Neural cell (in vitro differentiated cells): ENCODE measurements around the gene SSUH2. TPM values are rescaled to one million over a fixed set of nuclear protein-coding genes. Genes with fewer than 3 reads are reported as not detected.

ENCODE experiments used
- H2AFZ ChIP-seq: fragments of 200-600, 300-800 bp; sonication (generic), shearing (Covaris generic); 2 replicates; pipeline ENCODE4 v1.6.0; 2014; ENCODE audit warnings: low read depth, mild to moderate bottlenecking, antibody characterized with exemption, low read length, moderate library complexity
- H3F3A ChIP-seq: fragments of 200-600 bp; shearing (Covaris generic); 2 replicates; pipeline ENCODE4 v1.6.1; 2016; ENCODE audit warnings: mild to moderate bottlenecking, moderate library complexity, mixed read lengths, antibody characterized with exemption, low read length; ENCODE audit not compliant: insufficient read depth, poor library complexity, severe bottlenecking
- H3K27ac ChIP-seq: fragments of 200-600, 300-800 bp; sonication (generic), shearing (Covaris generic); 2 replicates; pipeline ENCODE4 v1.5.1; 2014; ENCODE audit warnings: mild to moderate bottlenecking, low read length, moderate library complexity
- H3K27me3 ChIP-seq: fragments of 300-800, 200-600 bp; sonication (generic), shearing (Covaris generic); 2 replicates; pipeline ENCODE4 v1.6.0; 2014; ENCODE audit warnings: mild to moderate bottlenecking, low read depth, low read length, moderate library complexity; ENCODE audit not compliant: insufficient read depth
- H3K36me3 ChIP-seq: fragments of 300-800, 200-600 bp; sonication (generic), shearing (Covaris generic); 2 replicates; pipeline ENCODE4 v1.5.1; 2014; ENCODE audit warnings: mild to moderate bottlenecking, antibody characterized with exemption, low read length, moderate library complexity; ENCODE audit not compliant: insufficient read depth
- H3K4me2 ChIP-seq: fragments of 300-800, 200-600 bp; sonication (generic), shearing (Covaris generic); 2 replicates; pipeline ENCODE4 v1.6.0; 2014; ENCODE audit warnings: mild to moderate bottlenecking, low read length
- H3K4me3 ChIP-seq: fragments of 300-800, 200-600 bp; sonication (generic), shearing (Covaris generic); 2 replicates; pipeline ENCODE4 v1.5.1; 2014; ENCODE audit warnings: mild to moderate bottlenecking, low read length, moderate library complexity
- H3K79me2 ChIP-seq: fragments of 200-600 bp; shearing (Covaris generic); replicated peaks from 2 replicates; pipeline ENCODE4 v1.6.0; 2014; ENCODE audit warnings: mild to moderate bottlenecking, low read length, moderate library complexity; ENCODE audit not compliant: insufficient read depth
- H3K9ac ChIP-seq: fragments of 300-800, 200-600 bp; sonication (generic), shearing (Covaris generic); 2 replicates; pipeline ENCODE4 v1.6.1; 2016; ENCODE audit warnings: mild to moderate bottlenecking, low read length, mixed read lengths
- H3K9me2 ChIP-seq: fragments of 200-600 bp; shearing (Covaris generic); 2 replicates; pipeline ENCODE4 v1.6.1; 2016; ENCODE audit warnings: mild to moderate bottlenecking, low read length, mixed read lengths; ENCODE audit not compliant: insufficient read depth
- H3K9me3 ChIP-seq: fragments of 200-600, 300-800 bp; sonication (generic), shearing (Covaris generic); 2 replicates; pipeline ENCODE4 v1.6.1; 2016; ENCODE audit warnings: mild to moderate bottlenecking, mixed run types, low read length, moderate library complexity, mixed read lengths
- H4K20me1 ChIP-seq: fragments of 200-600 bp; shearing (Covaris generic); 2 replicates; pipeline ENCODE4 v1.6.1; 2016; ENCODE audit warnings: mild to moderate bottlenecking, mixed run types; ENCODE audit not compliant: insufficient read depth
- EP300 ChIP-seq: fragments of 450-650 bp; conservative IDR thresholded peaks from 2 replicates; pipeline ENCODE4 v1.6.1; 2014; ENCODE audit warnings: antibody characterized with exemption, mild to moderate bottlenecking, moderate library complexity; ENCODE audit not compliant: poor library complexity, severe bottlenecking
- EZH2 ChIP-seq: fragments of 200-600, 300-800 bp; shearing (Covaris generic), sonication (generic); IDR thresholded peaks from 2 replicates; pipeline ENCODE4 v1.6.1; 2014; ENCODE audit warnings: antibody characterized with exemption, low read length, borderline replicate concordance, mild to moderate bottlenecking; ENCODE audit not compliant: insufficient read depth, poor library complexity, severe bottlenecking
- MXI1 ChIP-seq: fragments of 450-650 bp; conservative IDR thresholded peaks from 2 replicates; pipeline ENCODE4 v1.6.1; 2014; ENCODE audit warnings: antibody characterized with exemption, mild to moderate bottlenecking; ENCODE audit not compliant: poor library complexity, severe bottlenecking
- POLR2AphosphoS5 ChIP-seq: IDR thresholded peaks from 2 replicates; pipeline ENCODE4 v1.6.1; 2012
- RAD21 ChIP-seq: fragments of 450-650 bp; conservative IDR thresholded peaks from 2 replicates; pipeline ENCODE4 v1.6.1; 2014; ENCODE audit warnings: antibody characterized with exemption, mild to moderate bottlenecking, moderate library complexity
- SMC3 ChIP-seq: fragments of 450-650 bp; conservative IDR thresholded peaks from 2 replicates; pipeline ENCODE4 v1.6.1; 2014; ENCODE audit warnings: antibody characterized with exemption, mild to moderate bottlenecking, moderate library complexity; ENCODE audit not compliant: poor library complexity
- TAF1 ChIP-seq: IDR thresholded peaks from 2 replicates; pipeline ENCODE4 v1.6.1; 2012; ENCODE audit warnings: low read depth
- polyA plus RNA-seq: library from polyadenylated mRNA; depleted of rRNA; stranded (reverse); fragments of >200 nt; gene quantifications from 2 replicates; pipeline ENCODE4 v1.2.3, GENCODE V29; 2014
- TF ChIP-seq, protein P1 (sequence below): fragments of 450-650 bp; IDR thresholded peaks from 2 replicates; pipeline ENCODE4 v1.5.1; 2014; ENCODE audit warnings: antibody characterized with exemption, mild to moderate bottlenecking, moderate library complexity; ENCODE audit not compliant: poor library complexity, severe bottlenecking
- TF ChIP-seq, protein P2 (sequence below): IDR thresholded peaks from 2 replicates; pipeline ENCODE4 v1.6.1; 2012; ENCODE audit warnings: borderline replicate concordance

The SSUH2 gene
- polyA plus RNA-seq, 1 donor from 2014 or later = 0.88 TPM

DNA sequence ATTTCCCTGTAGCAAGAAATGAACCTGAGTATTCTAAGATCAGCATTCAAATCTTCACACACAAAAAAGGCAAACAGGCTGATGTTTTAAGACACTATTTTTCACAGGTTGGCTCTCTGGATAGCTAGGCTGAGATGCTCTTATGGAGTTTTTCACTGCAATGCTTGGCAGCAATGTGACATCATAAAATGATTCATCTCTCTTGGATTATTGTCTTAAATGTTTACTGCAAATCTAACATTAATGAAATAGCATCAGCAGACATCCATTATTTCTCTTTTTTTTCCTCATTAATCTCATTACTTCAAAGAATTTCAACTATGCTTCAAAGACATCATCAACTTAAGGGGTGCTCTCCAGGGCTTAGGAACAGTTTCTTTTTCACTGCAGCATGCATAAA is 23.6 kb upstream of the SSUH2 start:
- H3K4me3 ChIP-seq = no peak overlapping the region
- no peak overlapping the region for H2AFZ ChIP-seq
- H3K79me2 ChIP-seq = no peaks in the 10 kb centered on the region
- TF ChIP-seq TAF1 (no peak), EZH2 (no peak), POLR2AphosphoS5 (no peak), RAD21 (no peak), MXI1 (no peak), EP300 (no peak), SMC3 (no peak)
- TF ChIP-seq, protein P1, sequence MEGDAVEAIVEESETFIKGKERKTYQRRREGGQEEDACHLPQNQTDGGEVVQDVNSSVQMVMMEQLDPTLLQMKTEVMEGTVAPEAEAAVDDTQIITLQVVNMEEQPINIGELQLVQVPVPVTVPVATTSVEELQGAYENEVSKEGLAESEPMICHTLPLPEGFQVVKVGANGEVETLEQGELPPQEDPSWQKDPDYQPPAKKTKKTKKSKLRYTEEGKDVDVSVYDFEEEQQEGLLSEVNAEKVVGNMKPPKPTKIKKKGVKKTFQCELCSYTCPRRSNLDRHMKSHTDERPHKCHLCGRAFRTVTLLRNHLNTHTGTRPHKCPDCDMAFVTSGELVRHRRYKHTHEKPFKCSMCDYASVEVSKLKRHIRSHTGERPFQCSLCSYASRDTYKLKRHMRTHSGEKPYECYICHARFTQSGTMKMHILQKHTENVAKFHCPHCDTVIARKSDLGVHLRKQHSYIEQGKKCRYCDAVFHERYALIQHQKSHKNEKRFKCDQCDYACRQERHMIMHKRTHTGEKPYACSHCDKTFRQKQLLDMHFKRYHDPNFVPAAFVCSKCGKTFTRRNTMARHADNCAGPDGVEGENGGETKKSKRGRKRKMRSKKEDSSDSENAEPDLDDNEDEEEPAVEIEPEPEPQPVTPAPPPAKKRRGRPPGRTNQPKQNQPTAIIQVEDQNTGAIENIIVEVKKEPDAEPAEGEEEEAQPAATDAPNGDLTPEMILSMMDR = no peak
- TF ChIP-seq, protein P2, sequence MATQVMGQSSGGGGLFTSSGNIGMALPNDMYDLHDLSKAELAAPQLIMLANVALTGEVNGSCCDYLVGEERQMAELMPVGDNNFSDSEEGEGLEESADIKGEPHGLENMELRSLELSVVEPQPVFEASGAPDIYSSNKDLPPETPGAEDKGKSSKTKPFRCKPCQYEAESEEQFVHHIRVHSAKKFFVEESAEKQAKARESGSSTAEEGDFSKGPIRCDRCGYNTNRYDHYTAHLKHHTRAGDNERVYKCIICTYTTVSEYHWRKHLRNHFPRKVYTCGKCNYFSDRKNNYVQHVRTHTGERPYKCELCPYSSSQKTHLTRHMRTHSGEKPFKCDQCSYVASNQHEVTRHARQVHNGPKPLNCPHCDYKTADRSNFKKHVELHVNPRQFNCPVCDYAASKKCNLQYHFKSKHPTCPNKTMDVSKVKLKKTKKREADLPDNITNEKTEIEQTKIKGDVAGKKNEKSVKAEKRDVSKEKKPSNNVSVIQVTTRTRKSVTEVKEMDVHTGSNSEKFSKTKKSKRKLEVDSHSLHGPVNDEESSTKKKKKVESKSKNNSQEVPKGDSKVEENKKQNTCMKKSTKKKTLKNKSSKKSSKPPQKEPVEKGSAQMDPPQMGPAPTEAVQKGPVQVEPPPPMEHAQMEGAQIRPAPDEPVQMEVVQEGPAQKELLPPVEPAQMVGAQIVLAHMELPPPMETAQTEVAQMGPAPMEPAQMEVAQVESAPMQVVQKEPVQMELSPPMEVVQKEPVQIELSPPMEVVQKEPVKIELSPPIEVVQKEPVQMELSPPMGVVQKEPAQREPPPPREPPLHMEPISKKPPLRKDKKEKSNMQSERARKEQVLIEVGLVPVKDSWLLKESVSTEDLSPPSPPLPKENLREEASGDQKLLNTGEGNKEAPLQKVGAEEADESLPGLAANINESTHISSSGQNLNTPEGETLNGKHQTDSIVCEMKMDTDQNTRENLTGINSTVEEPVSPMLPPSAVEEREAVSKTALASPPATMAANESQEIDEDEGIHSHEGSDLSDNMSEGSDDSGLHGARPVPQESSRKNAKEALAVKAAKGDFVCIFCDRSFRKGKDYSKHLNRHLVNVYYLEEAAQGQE = no peak
- H3K9me3 ChIP-seq = peaks cover 3% of the 10 kb centered on the region
- H3F3A ChIP-seq = no peaks in the 10 kb centered on the region
- no peak overlapping the region for H3K9ac ChIP-seq
- H3K27ac ChIP-seq = no peak overlapping the region
- no peaks in the 10 kb centered on the region for H4K20me1 ChIP-seq
- no peaks in the 10 kb centered on the region for H3K36me3 ChIP-seq
- no peaks in the 10 kb centered on the region for H3K27me3 ChIP-seq
- no peak overlapping the region for H3K4me2 ChIP-seq
- H3K9me2 ChIP-seq = no peaks in the 10 kb centered on the region

DNA sequence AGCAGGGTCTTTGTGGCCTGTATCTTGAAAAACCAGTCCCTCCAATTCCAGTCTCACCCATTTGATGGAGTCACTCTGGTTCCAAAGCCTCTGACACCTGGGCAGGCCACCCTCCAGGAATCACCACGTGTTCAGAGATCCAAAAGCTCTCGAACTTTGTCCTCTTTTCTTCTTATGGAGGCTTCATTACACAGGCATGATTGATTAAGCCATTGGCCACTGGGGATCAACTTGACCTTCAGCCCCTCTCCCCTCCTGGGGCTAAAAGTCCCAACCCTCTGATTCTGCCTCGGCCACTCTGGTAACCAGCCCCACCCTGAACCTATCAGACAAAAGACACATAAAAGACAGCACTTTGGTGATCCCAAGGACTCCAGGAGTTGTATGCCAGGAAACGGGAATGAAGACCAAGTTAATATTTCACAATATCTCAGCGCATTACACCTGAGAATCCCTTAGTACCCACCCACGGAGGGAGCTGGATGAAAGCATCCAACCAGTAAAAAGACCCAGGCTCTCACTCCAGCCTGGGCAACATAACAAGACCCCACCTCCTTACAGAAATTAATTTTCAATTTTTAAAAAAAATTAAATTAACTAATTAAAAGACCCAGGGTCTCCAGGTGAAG is 23.0 kb upstream of the SSUH2 start:
- H3K9me3 ChIP-seq = peaks cover 3% of the 10 kb centered on the region
- no peak for TF ChIP-seq TAF1
- no peak for TF ChIP-seq RAD21
- TF ChIP-seq SMC3 = no peak
- TF ChIP-seq, protein P2 = no peak
- TF ChIP-seq EZH2 = no peak
- TF ChIP-seq MXI1 = no peak
- TF ChIP-seq POLR2AphosphoS5 = no peak
- no peak for TF ChIP-seq EP300
- TF ChIP-seq, protein P1 = no peak
- no peaks in the 10 kb centered on the region for H3K36me3 ChIP-seq
- no peaks in the 10 kb centered on the region for H3K9me2 ChIP-seq
- H3K27me3 ChIP-seq = no peaks in the 10 kb centered on the region
- no peaks in the 10 kb centered on the region for H3K79me2 ChIP-seq
- H3K4me3 ChIP-seq = no peak overlapping the region
- no peak overlapping the region for H3K27ac ChIP-seq
- no peak overlapping the region for H3K9ac ChIP-seq
- no peaks in the 10 kb centered on the region for H3F3A ChIP-seq
- H3K4me2 ChIP-seq = no peak overlapping the region
- no peaks in the 10 kb centered on the region for H4K20me1 ChIP-seq
- H2AFZ ChIP-seq = no peak overlapping the region
